Measurements from ENCODE around the gene BRAF.

BRAF gene

GRCh38 chr7:140909476-140910161 is 15.1 kb downstream of the BRAF start:
- no peak for TF ChIP-seq TCF12 (IDR thresholded peaks at IDR 0.05; ENCODE audit: low read depth)
- TF ChIP-seq TEAD4 (IDR thresholded peaks at IDR 0.05), result no peak

GRCh38 chr7:140908361-140908760 is 16.4 kb downstream of the BRAF start:
- TF ChIP-seq FOXM1 (IDR thresholded peaks at IDR 0.05; ENCODE audit: borderline replicate concordance, low read depth) (no peak), TCF12 (IDR thresholded peaks at IDR 0.05; ENCODE audit: low read depth) (no peak), NFIC (IDR thresholded peaks at IDR 0.05) (no peak), TEAD4 (IDR thresholded peaks at IDR 0.05) (no peak), MAX (IDR thresholded peaks at IDR 0.05) (no peak), CREB1 (IDR thresholded peaks at IDR 0.05; ENCODE audit: low read depth) (no peak), TAF1 (IDR thresholded peaks at IDR 0.05; ENCODE audit: low read depth) (no peak), REST (IDR thresholded peaks at IDR 0.05; ENCODE audit: low read depth) (no peak), ZBTB7A (IDR thresholded peaks at IDR 0.05; ENCODE audit: low read depth) (no peak)

- TF ChIP-seq NFIC (IDR thresholded peaks at IDR 0.05) (no peak), REST (IDR thresholded peaks at IDR 0.05; ENCODE audit: low read depth) (no peak), CEBPB (IDR thresholded peaks at IDR 0.05) (no peak), TEAD4 (IDR thresholded peaks at IDR 0.05) (no peak), EGR1 (IDR thresholded peaks at IDR 0.05) (no peak), CREB1 (IDR thresholded peaks at IDR 0.05; ENCODE audit: low read depth) (no peak), TAF1 (IDR thresholded peaks at IDR 0.05; ENCODE audit: low read depth) (no peak), ZBTB7A (IDR thresholded peaks at IDR 0.05; ENCODE audit: low read depth) (no peak), TCF12 (IDR thresholded peaks at IDR 0.05; ENCODE audit: low read depth) (no peak)
These were observed 20.8 kb downstream of the BRAF start for GRCh38 chr7:140903741-140904480.

GRCh38 chr7:140902303-140902953 is 22.3 kb downstream of the BRAF start:
- TF ChIP-seq TEAD4 (IDR thresholded peaks at IDR 0.05), result no peak
- TF ChIP-seq RAD21 (IDR thresholded peaks at IDR 0.05; ENCODE audit: low read depth), result no peak
- TF ChIP-seq CREB1 (IDR thresholded peaks at IDR 0.05; ENCODE audit: low read depth), result no peak
- no peak for TF ChIP-seq REST (IDR thresholded peaks at IDR 0.05; ENCODE audit: low read depth)
- TF ChIP-seq NFIC (IDR thresholded peaks at IDR 0.05), result no peak

GRCh38 chr7:140901941-140902302 is 22.8 kb downstream of the BRAF start:
- TF ChIP-seq MAX (IDR thresholded peaks at IDR 0.05), result no peak
- no peak for TF ChIP-seq ZBTB7A (IDR thresholded peaks at IDR 0.05; ENCODE audit: low read depth)
- no peak for TF ChIP-seq EGR1 (IDR thresholded peaks at IDR 0.05)
- no peak for TF ChIP-seq USF1 (IDR thresholded peaks at IDR 0.05)

Data from Ishikawa (cell line).